ENCODE data around the gene ELFN1.

Gene ELFN1

GRCh38 chr7:1727812-1728570, 57.9 kb downstream of the ELFN1 start:
- TF ChIP-seq, protein P1, sequence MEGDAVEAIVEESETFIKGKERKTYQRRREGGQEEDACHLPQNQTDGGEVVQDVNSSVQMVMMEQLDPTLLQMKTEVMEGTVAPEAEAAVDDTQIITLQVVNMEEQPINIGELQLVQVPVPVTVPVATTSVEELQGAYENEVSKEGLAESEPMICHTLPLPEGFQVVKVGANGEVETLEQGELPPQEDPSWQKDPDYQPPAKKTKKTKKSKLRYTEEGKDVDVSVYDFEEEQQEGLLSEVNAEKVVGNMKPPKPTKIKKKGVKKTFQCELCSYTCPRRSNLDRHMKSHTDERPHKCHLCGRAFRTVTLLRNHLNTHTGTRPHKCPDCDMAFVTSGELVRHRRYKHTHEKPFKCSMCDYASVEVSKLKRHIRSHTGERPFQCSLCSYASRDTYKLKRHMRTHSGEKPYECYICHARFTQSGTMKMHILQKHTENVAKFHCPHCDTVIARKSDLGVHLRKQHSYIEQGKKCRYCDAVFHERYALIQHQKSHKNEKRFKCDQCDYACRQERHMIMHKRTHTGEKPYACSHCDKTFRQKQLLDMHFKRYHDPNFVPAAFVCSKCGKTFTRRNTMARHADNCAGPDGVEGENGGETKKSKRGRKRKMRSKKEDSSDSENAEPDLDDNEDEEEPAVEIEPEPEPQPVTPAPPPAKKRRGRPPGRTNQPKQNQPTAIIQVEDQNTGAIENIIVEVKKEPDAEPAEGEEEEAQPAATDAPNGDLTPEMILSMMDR (IDR thresholded peaks at IDR 0.05; ENCODE audit: insufficient read depth, low read depth, low read length, missing control alignments) = no peak
- no peak overlapping the region for H3K4me3 ChIP-seq (ENCODE audit: low read depth, low read length)
- DNase-seq (ENCODE audit: low read depth) = no peak

DNA sequence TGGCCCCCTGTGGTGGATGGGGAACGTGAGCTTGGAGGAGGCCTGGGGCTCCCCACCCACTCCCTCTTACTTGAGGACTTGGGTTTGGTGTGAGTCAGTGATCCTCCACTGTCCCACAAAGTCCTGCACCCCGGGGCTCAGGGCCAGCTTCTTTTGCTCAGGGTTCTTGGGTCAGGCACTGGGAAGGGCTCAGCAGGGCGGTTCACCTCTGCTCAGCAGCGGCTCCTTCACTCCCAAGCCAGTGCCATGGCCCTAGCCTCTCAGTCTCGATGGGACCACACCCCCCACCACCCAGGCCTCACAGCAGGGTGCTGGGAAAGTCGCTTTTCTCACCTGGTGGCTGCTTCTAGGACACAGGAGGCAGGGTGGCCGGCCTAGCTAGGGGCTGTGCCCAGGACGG, 59.1 kb downstream of the ELFN1 start:
- no peak for DNase-seq (ENCODE audit: low read depth)
- H3K4me3 ChIP-seq (ENCODE audit: low read depth, low read length) = no peak overlapping the region
- TF ChIP-seq, protein P1 (IDR thresholded peaks at IDR 0.05; ENCODE audit: insufficient read depth, low read depth, low read length, missing control alignments) = no peak

- no peak for DNase-seq (ENCODE audit: low read depth)
- TF ChIP-seq, protein P1 (IDR thresholded peaks at IDR 0.05; ENCODE audit: insufficient read depth, low read depth, low read length, missing control alignments) = no peak
- no peak overlapping the region for H3K4me3 ChIP-seq (ENCODE audit: low read depth, low read length)
These were observed 59.7 kb downstream of the ELFN1 start for GRCh38 chr7:1729773-1730172.

GRCh38 chr7:1732072-1732471, 62.0 kb downstream of the ELFN1 start:
- TF ChIP-seq, protein P1 (IDR thresholded peaks at IDR 0.05; ENCODE audit: insufficient read depth, low read depth, low read length, missing control alignments) = no peak
- DNase-seq (ENCODE audit: low read depth) = no peak
- H3K4me3 ChIP-seq (ENCODE audit: low read depth, low read length) = no peak overlapping the region

GRCh38 chr7:1732645-1733044, 62.6 kb downstream of the ELFN1 start:
- no peak overlapping the region for H3K4me3 ChIP-seq (ENCODE audit: low read depth, low read length)
- no peak for DNase-seq (ENCODE audit: low read depth)
- TF ChIP-seq, protein P1 (IDR thresholded peaks at IDR 0.05; ENCODE audit: insufficient read depth, low read depth, low read length, missing control alignments) = no peak

DNA sequence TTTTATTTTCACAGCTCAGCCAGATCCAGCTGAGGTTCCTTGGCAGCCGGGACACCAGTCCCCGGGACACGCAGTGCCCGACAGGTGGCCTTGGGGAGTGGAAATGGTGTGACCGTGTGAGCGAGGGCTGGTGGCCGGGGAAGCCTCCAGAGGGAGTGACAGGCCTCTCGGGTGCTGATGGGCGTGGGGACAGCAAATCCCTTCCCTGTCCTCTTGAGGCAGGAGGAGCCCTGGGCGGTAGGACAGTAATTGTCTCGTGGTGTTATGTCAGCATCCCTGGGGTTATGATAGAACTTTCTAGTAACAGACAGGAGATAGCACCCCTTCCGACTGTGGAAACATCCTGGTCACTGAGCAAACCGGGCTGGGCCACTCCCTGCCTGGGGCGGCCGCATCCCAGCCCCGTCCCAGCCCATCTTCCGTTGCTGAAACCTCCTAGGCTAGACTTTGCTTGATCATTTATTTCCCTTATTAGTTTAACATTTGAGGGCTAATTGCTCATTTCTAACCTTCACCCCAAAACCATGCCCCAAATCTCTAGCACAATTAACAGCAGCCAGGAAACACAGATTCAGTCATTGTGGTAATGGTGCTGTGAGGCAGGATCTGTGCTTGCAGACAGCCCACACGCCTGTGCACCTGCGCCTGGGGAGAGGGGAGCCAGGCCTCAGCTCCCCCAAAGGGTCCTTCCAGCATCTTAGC, 63.3 kb downstream of the ELFN1 start:
- no peak overlapping the region for H3K4me3 ChIP-seq (ENCODE audit: low read depth, low read length)
- DNase-seq (ENCODE audit: low read depth) = no peak
- TF ChIP-seq, protein P1 (IDR thresholded peaks at IDR 0.05; ENCODE audit: insufficient read depth, low read depth, low read length, missing control alignments) = no peak

Data from GM12865 (cell line).